Hepatocyte (in vitro differentiated cells): Measurements from ENCODE around the gene NOS3. TPM values are rescaled to one million over a fixed set of nuclear protein-coding genes. Genes with fewer than 3 reads are reported as not detected.

Experiments used
- DNase-seq: peaks from one replicate; pipeline ENCODE4 v3.0.0-alpha.2; 2016; ENCODE audit warnings: low spot score
- H2AFZ ChIP-seq: fragments of 200-600 bp; sonication (generic); 2 replicates; pipeline ENCODE4 v1.6.0; 2016; ENCODE audit warnings: antibody characterized with exemption, mild to moderate bottlenecking
- H3K27ac ChIP-seq: fragments of 200-600 bp; sonication (generic); 2 replicates; pipeline ENCODE4 v1.5.1; 2016; ENCODE audit warnings: mild to moderate bottlenecking
- H3K27me3 ChIP-seq: fragments of 200-600 bp; sonication (generic); 2 replicates; pipeline ENCODE4 v1.6.1; 2016
- H3K36me3 ChIP-seq: fragments of 200-600 bp; sonication (generic); replicated peaks from 2 replicates; pipeline ENCODE4 v1.5.1; 2016; ENCODE audit warnings: low read depth; ENCODE audit not compliant: insufficient read depth
- H3K4me1 ChIP-seq: fragments of 200-600 bp; sonication (generic); 2 replicates; pipeline ENCODE4 v1.5.1; 2016; ENCODE audit warnings: mild to moderate bottlenecking, moderate library complexity; ENCODE audit not compliant: insufficient read depth
- H3K4me2 ChIP-seq: fragments of 200-600 bp; sonication (generic); 2 replicates; pipeline ENCODE4 v1.6.0; 2016
- H3K4me3 ChIP-seq: fragments of 200-600 bp; sonication (generic); 2 replicates; pipeline ENCODE4 v1.5.1; 2016; ENCODE audit warnings: mild to moderate bottlenecking
- H3K79me2 ChIP-seq: fragments of 200-600 bp; sonication (generic); 2 replicates; pipeline ENCODE4 v1.6.0; 2017; ENCODE audit warnings: mild to moderate bottlenecking
- H3K9me2 ChIP-seq: fragments of 200-600 bp; sonication (generic); replicated peaks from 2 replicates; pipeline ENCODE4 v1.6.0; 2017; ENCODE audit warnings: mild to moderate bottlenecking; ENCODE audit not compliant: insufficient read depth
- H3K9me3 ChIP-seq: fragments of 200-600 bp; sonication (generic); 2 replicates; pipeline ENCODE4 v1.5.1; 2016; ENCODE audit warnings: low read depth, mild to moderate bottlenecking
- H4K20me1 ChIP-seq: fragments of 200-600 bp; sonication (generic); 2 replicates; pipeline ENCODE4 v1.6.0; 2016; ENCODE audit warnings: mild to moderate bottlenecking; ENCODE audit not compliant: insufficient read depth, poor library complexity, severe bottlenecking
- CTCF ChIP-seq: fragments of 200-600 bp; sonication (generic); IDR thresholded peaks from 2 replicates; pipeline ENCODE4 v1.5.1; 2016; ENCODE audit warnings: antibody characterized with exemption, mild to moderate bottlenecking; ENCODE audit not compliant: poor library complexity
- EZH2 ChIP-seq: fragments of 200-600 bp; sonication (generic); IDR thresholded peaks from 2 replicates; pipeline ENCODE4 v1.6.1; 2016; ENCODE audit warnings: antibody characterized with exemption, mild to moderate bottlenecking, borderline replicate concordance
- EZH2phosphoT487 ChIP-seq: fragments of 200-600 bp; sonication (generic); IDR thresholded peaks from one replicate; pipeline ENCODE4 v1.6.1; 2018; ENCODE audit warnings: antibody characterized with exemption, mild to moderate bottlenecking, low read depth, moderate library complexity; ENCODE audit not compliant: unreplicated experiment, severe bottlenecking
- whole genome bisulfite sequencing: methylation state at CpG from one replicate; pipeline ENCODE4 v1.1.6; 2016; ENCODE audit warnings: low lambda C conversion rate; ENCODE audit errors: missing lambda C conversion rate; 5-methylcytosine and 5-hydroxymethylcytosine counted together
- polyA plus RNA-seq: library from polyadenylated mRNA; unstranded; fragments of >200 nt; fragmentation: Nextera tagmentation; extraction: Ambion mirVana; gene quantifications from 2 replicates; pipeline ENCODE4 v1.2.1, GENCODE V29; 2016
- total RNA-seq: library from RNA; depleted of rRNA; stranded (reverse); fragments of >200 nt; gene quantifications from 2 replicates; pipeline ENCODE4 v1.2.3, GENCODE V29; 2014

Gene NOS3
- total and polyA plus RNA-seq, 2 experiments from 2014 or later, result 9.8 to 17.4 TPM

- H3K27me3 ChIP-seq, result peaks cover 5% of the 10 kb centered on the region
- H3K9me2 ChIP-seq, result no peaks in the 10 kb centered on the region
- 90% methylated on average over 13 of the region's 13 CpGs for WGBS
- DNase-seq, result peak; percentile 6
- no peak overlapping the region for H3K27ac ChIP-seq
- TF ChIP-seq EZH2phosphoT487 (no peak), EZH2 (no peak)
- H3K4me1 ChIP-seq, result peaks cover 15% of the 10 kb centered on the region
- no peaks in the 10 kb centered on the region for H3K79me2 ChIP-seq
- no peak overlapping the region for H2AFZ ChIP-seq
- no peaks in the 10 kb centered on the region for H4K20me1 ChIP-seq
- H3K4me3 ChIP-seq, result no peak overlapping the region
- no peaks in the 10 kb centered on the region for H3K36me3 ChIP-seq
- H3K9me3 ChIP-seq, result no peaks in the 10 kb centered on the region
- no peak overlapping the region for H3K4me2 ChIP-seq
These were observed 48.0 kb upstream of the NOS3 start for GRCh38 chr7:150942591-150943452.

- no peak overlapping the region for H3K4me2 ChIP-seq
- no peak overlapping the region for H3K4me3 ChIP-seq
- no peaks in the 10 kb centered on the region for H3K36me3 ChIP-seq
- DNase-seq, result no peak
- H3K4me1 ChIP-seq, result peaks cover 16% of the 10 kb centered on the region
- TF ChIP-seq EZH2phosphoT487, result no peak
- TF ChIP-seq CTCF, result no peak
- TF ChIP-seq EZH2, result no peak
- H3K27me3 ChIP-seq, result peaks cover 5% of the 10 kb centered on the region
- no peaks in the 10 kb centered on the region for H3K79me2 ChIP-seq
- no peaks in the 10 kb centered on the region for H3K9me3 ChIP-seq
- 93% methylated on average over 6 of the region's 6 CpGs for WGBS
- no peak overlapping the region for H3K27ac ChIP-seq
- H3K9me2 ChIP-seq, result no peaks in the 10 kb centered on the region
- no peaks in the 10 kb centered on the region for H4K20me1 ChIP-seq
- H2AFZ ChIP-seq, result no peak overlapping the region
These were observed 47.4 kb upstream of the NOS3 start for GRCh38 chr7:150943453-150943814.

- Histone ChIP-seq H3K4me1 (peaks cover 16% of the 10 kb centered on the region), H3K36me3 (no peaks in the 10 kb centered on the region), H3K79me2 (no peaks in the 10 kb centered on the region), H3K27me3 (peaks cover 3% of the 10 kb centered on the region), H3K9me3 (no peaks in the 10 kb centered on the region), H3K4me2 (no peak overlapping the region), H4K20me1 (no peaks in the 10 kb centered on the region), H2AFZ (no peak overlapping the region), H3K4me3 (no peak overlapping the region), H3K9me2 (no peaks in the 10 kb centered on the region), H3K27ac (peak overlapping the region; percentile 45)
- DNase-seq, result peak; percentile 5
- 88% methylated on average over 6 of the region's 6 CpGs for WGBS
- no peak for TF ChIP-seq CTCF
- no peak for TF ChIP-seq EZH2phosphoT487
- TF ChIP-seq EZH2, result no peak
These were observed 46.5 kb upstream of the NOS3 start for GRCh38 chr7:150944066-150945042.
